T-cell (primary cell): ENCODE results near the gene CAMK1D. TPM values are rescaled to one million over a fixed set of nuclear protein-coding genes. Genes with fewer than 3 reads are reported as not detected.
A peak's percentile ranks its signal among the peaks of the same experiment; 100 is the strongest.

Source experiments
- ATAC-seq, 4 experiments: fragments of 200-7000 bp in 3 of 4; fragments of 150-1000 bp in 1 of 4; cut with Tn5 transposase; replicated peaks in 1 of 4; 1 replicate in 3 of 4; 2 replicates in 1 of 4; pipeline ENCODE4 v1.10.0; 2021; ENCODE audit warnings: moderate library complexity in 3 of 4, mild to moderate bottlenecking in 2 of 4, moderate number of reproducible peaks in 1 of 4
- CTCF ChIA-PET, 2 donors: fragments of 300-600 bp; sonication (Branson Sonifier 250); formaldehyde crosslinking; loops; one replicate each; lab custom pipeline; 2022; ENCODE audit warnings: antibody characterized with exemption in 2 of 2; lab: Charles Lee
- POLR2A ChIA-PET, 2 donors: fragments of 300-600 bp; sonication (Branson Sonifier 250); formaldehyde crosslinking; loops; one replicate each; lab custom pipeline; 2022; ENCODE audit warnings: antibody characterized with exemption in 2 of 2; lab: Charles Lee
- DNase-seq, 35 experiments: peaks; one replicate each; pipeline versions ENCODE4 v3.0.0 to v3.0.0-alpha.2; 2013 to 2023
- H3K27ac ChIP-seq: one replicate; pipeline ENCODE4 v1.5.1; 2013; ENCODE audit warnings: low read length
- H3K27me3 ChIP-seq, 2 experiments: replicated peaks in 1 of 2; 1 replicate in 1 of 2; 2 replicates in 1 of 2; pipeline versions ENCODE4 v1.6.1 to v1.7.0; 2013; ENCODE audit warnings: low read length in 1 of 2, mixed read lengths in 1 of 2; ENCODE audit not compliant: control insufficient read depth in 2 of 2, insufficient read depth in 2 of 2; ENCODE audit errors: extremely low read depth in 1 of 2
- H3K36me3 ChIP-seq, 2 donors: 1 replicate in 1 of 2; 2 replicates in 1 of 2; pipeline versions ENCODE4 v1.6.1 to v1.7.0; 2013; ENCODE audit warnings: low read length in 1 of 2; ENCODE audit not compliant: control insufficient read depth in 2 of 2, insufficient read depth in 1 of 2; ENCODE audit errors: extremely low read depth in 1 of 2
- H3K4me1 ChIP-seq, 2 experiments: 1 replicate in 1 of 2; 2 replicates in 1 of 2; pipeline versions ENCODE4 v1.6.1 to v1.7.0; 2013; ENCODE audit warnings: low read length in 2 of 2, mixed read lengths in 1 of 2; ENCODE audit not compliant: insufficient read depth in 2 of 2, control insufficient read depth in 1 of 2; ENCODE audit errors: extremely low read depth in 1 of 2
- H3K4me3 ChIP-seq, 2 donors: 1 replicate in 1 of 2; 2 replicates in 1 of 2; pipeline versions ENCODE4 v1.5.1 to v1.7.0; 2013; ENCODE audit warnings: mild to moderate bottlenecking in 2 of 2, low read length in 1 of 2, moderate library complexity in 1 of 2; ENCODE audit not compliant: control insufficient read depth in 1 of 2; ENCODE audit errors: extremely low read depth in 1 of 2
- H3K9me3 ChIP-seq: 2 replicates; pipeline ENCODE4 v1.7.0; 2013
- H3K27ac Mint-ChIP-seq, 2 donors: one replicate each; pipeline ENCODE4 v1.8.0; 2020 to 2021; ENCODE audit warnings: mild to moderate bottlenecking in 2 of 2, mixed read lengths in 2 of 2
- H3K27me3 Mint-ChIP-seq, 2 donors: one replicate each; pipeline ENCODE4 v1.8.0; 2021 to 2022; ENCODE audit warnings: mixed read lengths in 2 of 2
- H3K36me3 Mint-ChIP-seq: one replicate; pipeline ENCODE4 v1.8.0; 2021; ENCODE audit warnings: mixed read lengths
- H3K4me1 Mint-ChIP-seq, 3 donors: one replicate each; pipeline ENCODE4 v1.8.0; 2020 to 2022; ENCODE audit warnings: mixed read lengths in 3 of 3, mild to moderate bottlenecking in 1 of 3
- H3K4me3 Mint-ChIP-seq, 3 donors: one replicate each; pipeline ENCODE4 v1.8.0; 2020 to 2022; ENCODE audit warnings: mild to moderate bottlenecking in 3 of 3, mixed read lengths in 3 of 3, moderate library complexity in 3 of 3
- H3K9me3 Mint-ChIP-seq, 3 donors: one replicate each; pipeline ENCODE4 v1.8.0; 2020 to 2022; ENCODE audit warnings: mixed read lengths in 3 of 3
- WGBS: methylation state at CpG from one replicate; pipeline ENCODE4 v1.1.5; 2013; ENCODE audit warnings: missing lambda C conversion rate; ENCODE audit not compliant: insufficient coverage; 5-methylcytosine and 5-hydroxymethylcytosine counted together
- total RNA-seq, 35 experiments: library from RNA in 6 of 35; stranded (reverse) in 6 of 35; fragments of 120-200 nt in 1 of 35; gene quantifications; one replicate each; pipeline versions ENCODE4 v1.2.1 to v1.2.4 and lab custom pipeline; 2013 to 2026

CAMK1D gene
- total RNA-seq, 5 donors from 2014 or later (not counting 1 experiment from before 2014, with no cell fraction given): 16.8 to 31.3 (median 23.6) TPM

- ChIA-PET POLR2A (no interaction called here), CTCF (no interaction called here)
- H3K36me3 Mint-ChIP-seq: peaks cover 17% of the 10 kb centered on the region
- DNase-seq (no peak), ATAC-seq (no peak)
- H3K27me3 Mint-ChIP-seq: no peaks in the 10 kb centered on the region
- H3K36me3 ChIP-seq: peaks cover 2 to 7% of the 10 kb centered on the region in 2 donors
- no peaks in the 10 kb centered on the region for H3K4me1 ChIP-seq
- H3K27ac Mint-ChIP-seq: no peak overlapping the region
- H3K9me3 ChIP-seq: no peaks in the 10 kb centered on the region
- no peaks in the 10 kb centered on the region for H3K9me3 Mint-ChIP-seq
- WGBS: 97% methylated on average over 7 of the region's 8 CpGs
- no peak overlapping the region for H3K4me3 Mint-ChIP-seq
- peaks cover 25 to 36% (median 35%) of the 10 kb centered on the region in 3 donors for H3K4me1 Mint-ChIP-seq
- no peaks in the 10 kb centered on the region for H3K27me3 ChIP-seq
- H3K27ac ChIP-seq: no peak overlapping the region
- no peak overlapping the region for H3K4me3 ChIP-seq
Measured at GRCh38 chr10:12561307-12561706, 212.0 kb downstream of the CAMK1D start.

GRCh38 chr10:12561720-12562119 lies 212.4 kb downstream of the CAMK1D start:
- Mint-ChIP-seq H3K27me3 (no peaks in the 10 kb centered on the region), H3K36me3 (peaks cover 13% of the 10 kb centered on the region), H3K27ac (no peak overlapping the region), H3K4me3 (no peak overlapping the region), H3K9me3 (no peaks in the 10 kb centered on the region), H3K4me1 (peaks cover 29 to 38% (median 34%) of the 10 kb centered on the region in 3 donors)
- Histone ChIP-seq H3K27me3 (no peaks in the 10 kb centered on the region), H3K27ac (no peak overlapping the region), H3K4me1 (no peaks in the 10 kb centered on the region), H3K9me3 (no peaks in the 10 kb centered on the region), H3K4me3 (no peak overlapping the region), H3K36me3 (peaks cover 2 to 4% of the 10 kb centered on the region in 2 donors)
- DNase-seq (no peak), ATAC-seq (no peak)
- POLR2A ChIA-PET: no interaction called here
- CTCF ChIA-PET: interaction anchor here in 1 of 2 donors (0.5 kb wide), 1 partner anchor 156 kb away, joined by 3 read pairs; no protein-coding TSS in a partner anchor

GRCh38 chr10:12563489-12563888 lies 214.1 kb downstream of the CAMK1D start:
- no peak overlapping the region for H3K27ac ChIP-seq
- peaks cover 10% of the 10 kb centered on the region for H3K36me3 Mint-ChIP-seq
- DNase-seq (no peak), ATAC-seq (no peak)
- no peak overlapping the region for H3K4me3 Mint-ChIP-seq
- H3K27ac Mint-ChIP-seq: peak overlapping the region in 1 of 2 donors; percentile 53
- no peaks in the 10 kb centered on the region for H3K9me3 ChIP-seq
- ChIA-PET POLR2A (no interaction called here), CTCF (interaction anchor here in 1 of 2 donors (0.6 to 0.8 kb wide), 2 partner anchors 91 to 216 kb away, joined by 3 read pairs; no protein-coding TSS in a partner anchor)
- peaks cover 0 to 2% of the 10 kb centered on the region in 2 donors for H3K36me3 ChIP-seq
- peaks cover 39 to 48% (median 44%) of the 10 kb centered on the region in 3 donors for H3K4me1 Mint-ChIP-seq
- H3K4me3 ChIP-seq: no peak overlapping the region
- no peaks in the 10 kb centered on the region for H3K27me3 Mint-ChIP-seq
- WGBS: no CpG with 5 or more reads among the region's 3 CpGs
- H3K4me1 ChIP-seq: no peaks in the 10 kb centered on the region
- H3K27me3 ChIP-seq: no peaks in the 10 kb centered on the region
- H3K9me3 Mint-ChIP-seq: no peaks in the 10 kb centered on the region

GRCh38 chr10:12564173-12564572 lies 214.8 kb downstream of the CAMK1D start:
- CTCF ChIA-PET: interaction anchor here (0.6 to 0.7 kb wide), 3 partner anchors 30 to 330 kb away, joined by 3 to 4 read pairs (median 3); no protein-coding TSS in a partner anchor
- H3K9me3 Mint-ChIP-seq: no peaks in the 10 kb centered on the region

GRCh38 chr10:12566161-12567115 lies 217.1 kb downstream of the CAMK1D start:
- Mint-ChIP-seq H3K9me3 (no peaks in the 10 kb centered on the region), H3K4me1 (peaks cover 37 to 44% (median 42%) of the 10 kb centered on the region in 3 donors), H3K27ac (no peak overlapping the region), H3K4me3 (no peak overlapping the region), H3K36me3 (peaks cover 7% of the 10 kb centered on the region), H3K27me3 (no peaks in the 10 kb centered on the region)
- DNase-seq: no peak
- H3K9me3 ChIP-seq: no peaks in the 10 kb centered on the region
- no peak overlapping the region for H3K4me3 ChIP-seq
- ATAC-seq: no peak
- ChIA-PET POLR2A (no interaction called here), CTCF (no interaction called here)
- H3K27ac ChIP-seq: no peak overlapping the region
- WGBS: 94% methylated on average over 13 of the region's 20 CpGs
- H3K27me3 ChIP-seq: no peaks in the 10 kb centered on the region
- no peaks in the 10 kb centered on the region for H3K4me1 ChIP-seq
- no peaks in the 10 kb centered on the region for H3K36me3 ChIP-seq

More at GRCh38 chr10:12564173-12564572, 214.8 kb downstream of the CAMK1D start:
- H3K9me3 ChIP-seq: no peaks in the 10 kb centered on the region
- Mint-ChIP-seq H3K4me3 (no peak overlapping the region), H3K27ac (peak overlapping the region; percentile 20 to 59), H3K27me3 (no peaks in the 10 kb centered on the region), H3K36me3 (peaks cover 8% of the 10 kb centered on the region), H3K4me1 (peaks cover 42 to 49% (median 47%) of the 10 kb centered on the region in 3 donors)
- H3K27me3 ChIP-seq: no peaks in the 10 kb centered on the region
- no peak for DNase-seq
- WGBS: no CpG with 5 or more reads among the region's 2 CpGs
- no peak for ATAC-seq
- no peak overlapping the region for H3K27ac ChIP-seq
- no peaks in the 10 kb centered on the region for H3K4me1 ChIP-seq
- no peaks in the 10 kb centered on the region for H3K36me3 ChIP-seq
- POLR2A ChIA-PET: interaction anchor here in 1 of 2 donors (0.6 kb wide), 2 partner anchors 19 to 134 kb away, joined by 3 to 4 read pairs; no protein-coding TSS in a partner anchor
- no peak overlapping the region for H3K4me3 ChIP-seq

GRCh38 chr10:12568391-12569009 lies 219.2 kb downstream of the CAMK1D start:
- Mint-ChIP-seq H3K4me1 (peaks cover 26 to 36% (median 32%) of the 10 kb centered on the region in 3 donors), H3K9me3 (peaks cover 0 to 3% (median 0%) of the 10 kb centered on the region in 3 donors), H3K27me3 (no peaks in the 10 kb centered on the region), H3K4me3 (peak overlapping the region in 1 of 3 donors; percentile 15), H3K36me3 (peaks cover 15% of the 10 kb centered on the region), H3K27ac (peak overlapping the region in 1 of 2 donors; percentile 44)
- no peaks in the 10 kb centered on the region for H3K27me3 ChIP-seq
- DNase-seq (no peak), ATAC-seq (no peak)
- CTCF ChIA-PET: no interaction called here
- no peaks in the 10 kb centered on the region for H3K9me3 ChIP-seq
- no peak overlapping the region for H3K4me3 ChIP-seq
- no peaks in the 10 kb centered on the region for H3K36me3 ChIP-seq
- POLR2A ChIA-PET: no interaction called here
- no peaks in the 10 kb centered on the region for H3K4me1 ChIP-seq
- no CpG with 5 or more reads among the region's 7 CpGs for WGBS
- H3K27ac ChIP-seq: no peak overlapping the region
